Keratinocyte (primary cell): Measurements from ENCODE around the gene LAMTOR5.

ENCODE experiments used
- CTCF ChIP-seq, 3 experiments: IDR thresholded peaks in 1 of 3; conservative IDR thresholded peaks in 1 of 3; optimal IDR thresholded peaks in 1 of 3; 2 replicates in 2 of 3; 3 replicates in 1 of 3; pipeline versions ENCODE3 to v1.5.1; 2011; ENCODE audit warnings: low read length in 3 of 3, mild to moderate bottlenecking in 3 of 3, moderate library complexity in 2 of 3, control low read depth in 1 of 3, inconsistent platforms in 1 of 3; ENCODE audit not compliant: insufficient read depth in 2 of 3; ENCODE audit errors: extremely low read depth in 1 of 3
- EZH2 ChIP-seq: IDR thresholded peaks from one replicate; pipeline ENCODE4 v1.6.1; 2012; ENCODE audit warnings: inconsistent platforms, mild to moderate bottlenecking, low read length, moderate library complexity

DNA sequence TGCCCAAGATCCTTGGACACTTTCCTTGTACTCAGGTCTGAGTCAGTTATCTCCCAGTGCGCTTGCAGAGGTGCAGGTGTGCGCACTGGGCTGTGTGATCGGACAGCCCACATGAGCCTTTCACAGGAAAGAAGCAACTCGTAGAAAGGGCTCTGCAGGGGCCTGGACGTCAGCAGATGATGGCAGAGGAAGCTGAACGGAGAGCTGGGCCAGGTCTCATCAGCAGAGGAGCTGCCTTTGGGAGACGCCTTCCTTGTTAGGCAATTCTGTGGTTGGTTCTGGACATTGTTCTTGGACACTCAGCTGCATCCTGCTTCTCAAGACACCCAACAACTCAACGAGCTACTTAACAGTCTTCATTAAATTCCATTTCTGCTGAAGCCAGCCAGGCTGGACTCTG is 36.0 kb upstream of the LAMTOR5 start:
- TF ChIP-seq CTCF (optimal IDR thresholded peaks at IDR 0.05 in 1 of 3, IDR thresholded peaks at IDR 0.05 in 1 of 3, conservative IDR thresholded peaks at IDR 0.05 in 1 of 3; ENCODE audit: extremely low read depth in 1 of 3, insufficient read depth in 2 of 3, low read length in 3 of 3) (no peak), EZH2 (no peak)
